CD14-positive monocyte (primary cell): ENCODE measurements around the gene CUTA. TPM values are rescaled to one million over a fixed set of nuclear protein-coding genes. Genes with fewer than 3 reads are reported as not detected.

Experiments used
- DNase-seq, 3 donors: peaks; one replicate each; pipeline ENCODE4 v3.0.0-alpha.2; 2011 to 2022
- H2AFZ ChIP-seq: 2 replicates; pipeline ENCODE4 v1.6.0; 2012; ENCODE audit warnings: mild to moderate bottlenecking, low read depth, low read length, inconsistent platforms; ENCODE audit not compliant: insufficient read depth, poor library complexity, severe bottlenecking
- H3K27ac ChIP-seq, 2 donors: 1 replicate in 1 of 2; 2 replicates in 1 of 2; pipeline ENCODE4 v1.5.1; 2012 to 2013; ENCODE audit warnings: low read length in 2 of 2, control low read depth in 1 of 2, inconsistent platforms in 1 of 2, low read depth in 1 of 2, mild to moderate bottlenecking in 1 of 2
- H3K27me3 ChIP-seq, 2 donors: one replicate each; pipeline versions ENCODE4 v1.6.0 to v1.6.1; 2011 to 2013; ENCODE audit warnings: low read length in 2 of 2; ENCODE audit not compliant: control insufficient read depth in 2 of 2, insufficient read depth in 2 of 2
- H3K36me3 ChIP-seq, 2 donors: replicated peaks in 1 of 2; 1 replicate in 1 of 2; 2 replicates in 1 of 2; pipeline versions ENCODE4 v1.5.1 to v1.6.1; 2012 to 2013; ENCODE audit warnings: low read length in 2 of 2, control low read depth in 1 of 2, inconsistent platforms in 1 of 2, mild to moderate bottlenecking in 1 of 2; ENCODE audit not compliant: insufficient read depth in 2 of 2, control insufficient read depth in 1 of 2
- H3K4me1 ChIP-seq, 2 donors: 1 replicate in 1 of 2; 2 replicates in 1 of 2; pipeline versions ENCODE4 v1.5.1 to v1.6.1; 2012 to 2013; ENCODE audit warnings: low read length in 2 of 2, control low read depth in 1 of 2, inconsistent platforms in 1 of 2, mild to moderate bottlenecking in 1 of 2, moderate library complexity in 1 of 2; ENCODE audit not compliant: insufficient read depth in 2 of 2, control insufficient read depth in 1 of 2
- H3K4me2 ChIP-seq: replicated peaks from 2 replicates; pipeline ENCODE3; 2012; ENCODE audit warnings: low read length, moderate library complexity, mild to moderate bottlenecking; ENCODE audit not compliant: poor library complexity, severe bottlenecking; ENCODE audit errors: extremely low read depth
- H3K4me3 ChIP-seq, 3 experiments: fragments of 200-600 bp in 1 of 3; sonication (generic) in 1 of 3; replicated peaks in 1 of 3; 1 replicate in 2 of 3; 2 replicates in 1 of 3; pipeline ENCODE4 v1.5.1; 2011 to 2013; ENCODE audit warnings: low read length in 3 of 3, mild to moderate bottlenecking in 3 of 3, control low read depth in 2 of 3, low read depth in 2 of 3, inconsistent platforms in 1 of 3, moderate library complexity in 1 of 3
- H3K79me2 ChIP-seq: 2 replicates; pipeline ENCODE4 v1.6.0; 2012; ENCODE audit warnings: mild to moderate bottlenecking, control low read depth, inconsistent platforms, low read length, moderate library complexity; ENCODE audit not compliant: insufficient read depth
- H3K9ac ChIP-seq: 2 replicates; pipeline ENCODE4 v1.6.0; 2017; ENCODE audit warnings: low read length, mild to moderate bottlenecking; ENCODE audit not compliant: insufficient read depth, poor library complexity, severe bottlenecking
- H3K9me3 ChIP-seq, 2 donors: replicated peaks in 1 of 2; 1 replicate in 1 of 2; 2 replicates in 1 of 2; pipeline versions ENCODE4 v1.5.1 to v1.6.1; 2012 to 2013; ENCODE audit warnings: low read length in 2 of 2, control low read depth in 1 of 2; ENCODE audit not compliant: control insufficient read depth in 1 of 2, insufficient read depth in 1 of 2
- H4K20me1 ChIP-seq: 2 replicates; pipeline ENCODE4 v1.6.0; 2012; ENCODE audit warnings: mild to moderate bottlenecking, low read length, control low read depth, moderate library complexity; ENCODE audit not compliant: insufficient read depth
- H3K27ac Mint-ChIP-seq, 7 donors: one replicate each; pipeline ENCODE4 v1.8.0; 2020; ENCODE audit warnings: mild to moderate bottlenecking in 7 of 7, mixed read lengths in 7 of 7, moderate library complexity in 6 of 7, inconsistent platforms in 2 of 7
- H3K27me3 Mint-ChIP-seq, 3 donors: one replicate each; pipeline ENCODE4 v1.8.0; 2021 to 2022; ENCODE audit warnings: low read depth in 3 of 3, mild to moderate bottlenecking in 3 of 3, mixed read lengths in 3 of 3, moderate library complexity in 3 of 3, inconsistent platforms in 1 of 3
- H3K36me3 Mint-ChIP-seq, 2 donors: one replicate each; pipeline ENCODE4 v1.8.0; 2020; ENCODE audit warnings: mixed read lengths in 2 of 2, inconsistent platforms in 1 of 2, mild to moderate bottlenecking in 1 of 2
- H3K4me1 Mint-ChIP-seq: one replicate; pipeline ENCODE4 v1.8.0; 2020; ENCODE audit warnings: mild to moderate bottlenecking, mixed read lengths
- H3K4me3 Mint-ChIP-seq, 2 donors: one replicate each; pipeline ENCODE4 v1.8.0; 2020; ENCODE audit warnings: mild to moderate bottlenecking in 2 of 2, mixed read lengths in 2 of 2, moderate library complexity in 1 of 2
- H3K9me3 Mint-ChIP-seq, 7 donors: one replicate each; pipeline ENCODE4 v1.8.0; 2020 to 2022; ENCODE audit warnings: mixed read lengths in 7 of 7, mild to moderate bottlenecking in 6 of 7, moderate library complexity in 6 of 7, inconsistent platforms in 2 of 7
- CTCF ChIP-seq: fragments of 200-600 bp; IDR thresholded peaks from one replicate; pipeline ENCODE4 v1.8.0; 2022; ENCODE audit warnings: antibody characterized with exemption, mild to moderate bottlenecking
- WGBS: methylation state at CpG from one replicate; pipeline ENCODE4 v1.1.5; 2013; ENCODE audit warnings: missing lambda C conversion rate; ENCODE audit not compliant: insufficient coverage; 5-methylcytosine and 5-hydroxymethylcytosine counted together
- intact Hi-C, 2 donors: fragments of 100-400 bp; cut with micrococcal nuclease; formaldehyde crosslinking; loops; one replicate each; pipeline versions ENCODE4 v1.15.0 to v1.15.1; 2023
- polyA plus RNA-seq, 3 donors: library from polyadenylated mRNA; depleted of rRNA in 1 of 3; unstranded in 2 of 3; stranded (reverse) in 1 of 3; fragments of 300-500 nt in 2 of 3; fragments of >200 nt in 1 of 3; fragmentation: Illumina TruSeq in 2 of 3; gene quantifications; 1 replicate in 2 of 3; 2 replicates in 1 of 3; pipeline ENCODE4 v1.2.3, GENCODE V29; 2012 to 2021

The CUTA gene
- polyA plus RNA-seq, 3 donors: 137 to 160 (median 153) TPM

GRCh38 chr6:33425668-33426577 is 8.0 kb upstream of the CUTA start:
- Mint-ChIP-seq H3K9me3 (peaks cover 0 to 7% (median 0%) of the 10 kb centered on the region in 7 donors), H3K4me1 (peaks cover 56% of the 10 kb centered on the region), H3K27me3 (peaks cover 9 to 43% (median 20%) of the 10 kb centered on the region in 3 donors), H3K36me3 (peaks cover 2 to 11% of the 10 kb centered on the region in 2 donors), H3K27ac (peak overlapping the region; percentile 70 to 88 (median 74)), H3K4me3 (peak overlapping the region; percentile 86 to 96)
- TF ChIP-seq CTCF: peak; percentile 60
- H3K4me3 ChIP-seq: peak overlapping the region; percentile 47 to 76 (median 48)
- no peaks in the 10 kb centered on the region for H4K20me1 ChIP-seq
- H3K27ac ChIP-seq: peak overlapping the region; percentile 29 to 65
- intact Hi-C loops: no loop called here
- H3K4me2 ChIP-seq: peak overlapping the region; percentile 86
- no peaks in the 10 kb centered on the region for H3K27me3 ChIP-seq
- 0% methylated on average over 15 of the region's 43 CpGs for WGBS
- H3K9ac ChIP-seq: peak overlapping the region; percentile 55
- no peaks in the 10 kb centered on the region for H3K36me3 ChIP-seq
- no peaks in the 10 kb centered on the region for H3K79me2 ChIP-seq
- peak overlapping the region; percentile 73 for H2AFZ ChIP-seq
- H3K4me1 ChIP-seq: peaks cover 36 to 47% of the 10 kb centered on the region in 2 donors
- H3K9me3 ChIP-seq: no peaks in the 10 kb centered on the region
- peak; percentile 46 to 70 (median 56) for DNase-seq

DNA sequence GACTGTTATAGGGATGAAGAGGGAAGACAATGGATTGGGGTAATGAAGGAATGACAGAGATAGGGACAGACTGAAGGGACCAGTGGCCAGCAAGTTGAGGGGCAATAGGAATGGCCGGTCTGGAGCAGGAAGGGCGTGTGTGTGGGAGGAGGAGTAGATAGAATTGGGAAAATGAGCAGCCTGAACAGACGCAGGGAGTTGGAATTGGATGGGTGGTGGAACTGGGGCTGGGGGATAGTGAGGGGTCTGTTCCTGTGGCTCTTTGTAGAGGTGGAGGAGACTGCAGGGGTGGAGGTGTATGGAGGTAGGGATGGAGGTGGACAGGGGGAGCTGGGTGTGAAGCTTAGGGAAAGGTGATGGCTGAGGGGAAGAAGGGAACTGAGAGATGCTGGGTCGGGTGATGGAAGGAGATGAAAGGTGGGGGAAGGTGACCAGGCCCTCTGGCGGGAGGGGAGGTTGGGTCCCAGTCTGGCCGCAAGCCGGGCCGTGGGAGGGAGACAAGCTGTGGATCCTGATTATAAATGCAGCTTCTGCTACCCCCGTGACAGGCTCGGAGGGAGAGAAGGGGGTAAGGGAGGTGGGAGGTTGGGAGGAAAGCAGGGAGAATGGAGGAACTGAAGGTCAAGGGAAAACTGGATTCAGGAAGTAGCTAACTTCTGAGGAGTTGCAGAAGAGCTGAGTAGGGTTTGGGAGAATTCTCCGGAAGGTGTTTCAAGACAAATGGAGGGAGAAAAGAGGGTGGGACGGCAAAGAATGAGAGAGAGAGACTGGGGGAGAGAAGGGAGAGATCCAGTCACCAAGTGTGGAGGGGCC is 7.2 kb upstream of the CUTA start:
- peak overlapping the region; percentile 73 for H2AFZ ChIP-seq
- no peak for TF ChIP-seq CTCF
- peak overlapping the region; percentile 29 to 65 for H3K27ac ChIP-seq
- peaks cover 2 to 11% of the 10 kb centered on the region in 2 donors for H3K36me3 Mint-ChIP-seq
- H3K9me3 ChIP-seq: no peaks in the 10 kb centered on the region
- intact Hi-C loops: no loop called here
- no peaks in the 10 kb centered on the region for H3K79me2 ChIP-seq
- peaks cover 48% of the 10 kb centered on the region for H3K4me1 Mint-ChIP-seq
- peak in 2 of 3 donors; percentile 25 to 35 for DNase-seq
- H3K27ac Mint-ChIP-seq: peak overlapping the region; percentile 60 to 88 (median 74)
- H3K9me3 Mint-ChIP-seq: peaks cover 0 to 7% (median 0%) of the 10 kb centered on the region in 7 donors
- peak overlapping the region; percentile 86 to 96 for H3K4me3 Mint-ChIP-seq
- H3K9ac ChIP-seq: peak overlapping the region; percentile 55
- no peaks in the 10 kb centered on the region for H3K36me3 ChIP-seq
- WGBS: 19% methylated on average over 12 of the region's 12 CpGs
- H3K27me3 Mint-ChIP-seq: peaks cover 9 to 49% (median 26%) of the 10 kb centered on the region in 3 donors
- no peaks in the 10 kb centered on the region for H3K27me3 ChIP-seq
- peak overlapping the region; percentile 86 for H3K4me2 ChIP-seq
- peak overlapping the region; percentile 47 to 76 (median 48) for H3K4me3 ChIP-seq
- H4K20me1 ChIP-seq: no peaks in the 10 kb centered on the region
- peaks cover 32 to 41% of the 10 kb centered on the region in 2 donors for H3K4me1 ChIP-seq
